ENCODE measurements around the gene HIGD2A. TPM values are rescaled to one million over a fixed set of nuclear protein-coding genes. Genes with fewer than 3 reads are reported as not detected.

HIGD2A gene
- total RNA-seq, 2 experiments from 2014 or later: 86.0 to 87.7 TPM

DNA sequence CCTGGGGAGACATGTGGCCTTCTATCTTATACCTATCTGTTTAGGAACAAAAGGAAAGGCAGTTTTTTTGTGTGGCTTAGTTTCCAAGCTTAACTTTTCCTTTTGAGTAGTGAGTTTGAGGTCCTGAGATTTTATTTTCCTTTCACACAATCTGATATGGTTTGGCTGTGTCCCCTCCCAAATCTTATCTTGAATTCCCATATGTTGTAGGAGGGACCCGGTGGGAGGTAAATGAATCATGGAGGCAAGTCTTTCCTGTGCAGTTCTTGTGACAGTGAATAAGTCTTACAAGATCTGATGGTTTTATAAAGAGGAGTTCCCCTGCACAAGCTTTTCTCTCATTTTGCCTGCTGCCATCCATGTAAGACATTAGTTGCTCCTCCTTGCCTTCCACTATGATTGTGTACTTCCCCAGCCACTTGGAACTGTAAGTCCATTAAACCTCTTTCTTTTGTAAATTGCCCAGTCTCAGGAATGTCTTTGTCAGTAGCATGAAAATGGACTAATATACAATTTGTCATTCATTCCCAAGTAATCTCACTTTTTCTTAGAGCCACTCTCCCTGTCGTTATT lies 32.5 kb downstream of the HIGD2A start:
- H3K27me3 Mint-ChIP-seq: peaks cover 23% of the 10 kb centered on the region
- H3K4me3 Mint-ChIP-seq: no peak overlapping the region
- H3K36me3 Mint-ChIP-seq: peaks cover 2% of the 10 kb centered on the region
- no peaks in the 10 kb centered on the region for H3K9me3 Mint-ChIP-seq (ENCODE audit: low read depth)
- H3K4me1 Mint-ChIP-seq: peaks cover 8% of the 10 kb centered on the region
- H3K27ac Mint-ChIP-seq: no peak overlapping the region
- CTCF ChIA-PET: interaction anchor here (1.0 to 1.4 kb wide), 2 partner anchors 17 to 152 kb away, joined by 5 to 6 read pairs; no protein-coding TSS in a partner anchor
- DNase-seq (no peak), ATAC-seq (no peak)

DNA sequence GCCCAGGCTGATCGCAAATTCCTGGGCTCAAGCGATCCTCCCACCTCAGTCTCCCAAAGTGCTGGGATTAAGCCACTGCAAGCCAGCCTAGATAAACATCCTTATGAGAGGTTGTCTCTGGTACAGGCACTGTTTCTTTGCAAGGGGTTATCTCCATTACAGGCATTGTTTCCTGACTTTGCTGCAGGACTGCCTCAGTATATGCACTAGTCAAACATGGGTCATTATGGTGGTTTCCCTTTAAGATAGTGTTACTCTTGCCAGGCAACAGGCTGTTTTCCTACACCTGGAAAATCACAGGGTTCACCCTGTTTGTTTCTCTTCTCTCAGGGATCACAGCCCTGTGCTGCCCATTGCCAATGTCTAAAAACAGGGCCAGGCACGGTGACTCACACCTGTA lies 35.6 kb downstream of the HIGD2A start:
- CTCF ChIA-PET: interaction anchor here (1.5 kb wide), 1 partner anchor 23 kb away, joined by 6 read pairs; no protein-coding TSS in a partner anchor
- Mint-ChIP-seq H3K4me1 (no peaks in the 10 kb centered on the region), H3K36me3 (peaks cover 3% of the 10 kb centered on the region), H3K9me3 (ENCODE audit: low read depth) (no peaks in the 10 kb centered on the region), H3K27ac (no peak overlapping the region), H3K4me3 (no peak overlapping the region), H3K27me3 (peaks cover 22% of the 10 kb centered on the region)
- DNase-seq: no peak
- ATAC-seq: no peak

DNA sequence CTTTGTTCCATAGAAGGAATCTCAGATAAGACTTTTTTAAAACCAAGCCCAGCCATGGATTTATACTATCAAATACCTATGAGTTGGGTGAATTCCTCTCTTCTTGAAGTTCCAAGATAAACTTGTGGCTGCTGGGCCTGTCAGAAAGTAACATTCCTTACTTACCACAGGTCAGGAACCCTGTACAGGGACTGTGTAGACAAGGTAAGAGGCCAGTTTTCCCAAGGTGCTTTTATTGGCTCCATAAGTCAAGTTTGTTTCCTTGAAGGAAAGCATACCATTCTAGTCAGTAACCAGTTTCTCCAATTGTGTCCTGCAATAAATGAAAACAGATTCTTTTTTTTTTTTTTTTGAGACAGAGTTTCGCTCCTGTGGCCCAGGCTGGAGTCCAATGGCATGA lies 36.6 kb downstream of the HIGD2A start:
- peaks cover 3% of the 10 kb centered on the region for H3K36me3 Mint-ChIP-seq
- H3K4me3 Mint-ChIP-seq: no peak overlapping the region
- no peak for DNase-seq
- CTCF ChIA-PET: no interaction called here
- no peak for ATAC-seq
- no peak overlapping the region for H3K27ac Mint-ChIP-seq
- H3K27me3 Mint-ChIP-seq: peaks cover 21% of the 10 kb centered on the region
- H3K4me1 Mint-ChIP-seq: no peaks in the 10 kb centered on the region
- H3K9me3 Mint-ChIP-seq (ENCODE audit: low read depth): no peaks in the 10 kb centered on the region

DNA sequence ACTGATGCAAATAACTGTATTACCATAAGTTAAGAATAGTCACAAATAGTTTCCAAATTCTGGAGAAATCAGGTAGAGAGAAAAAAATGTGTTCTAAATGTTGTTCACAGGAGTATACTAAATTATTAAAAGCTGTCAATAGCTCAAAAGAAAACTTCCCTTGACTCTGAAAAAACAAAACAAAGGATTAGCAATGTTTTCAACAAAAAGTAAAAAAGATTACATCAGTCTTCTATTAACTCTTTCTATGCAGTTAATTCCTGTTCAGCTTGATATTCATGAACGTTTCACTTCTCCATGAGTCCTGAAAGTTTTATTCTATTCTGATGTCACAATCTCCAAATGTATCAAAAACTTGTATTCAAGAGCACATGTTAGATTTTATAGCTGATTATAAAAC lies 37.2 kb downstream of the HIGD2A start:
- Mint-ChIP-seq H3K27me3 (peaks cover 16% of the 10 kb centered on the region), H3K4me1 (peaks cover 6% of the 10 kb centered on the region), H3K4me3 (no peak overlapping the region), H3K36me3 (peaks cover 3% of the 10 kb centered on the region), H3K27ac (no peak overlapping the region), H3K9me3 (ENCODE audit: low read depth) (no peaks in the 10 kb centered on the region)
- CTCF ChIA-PET: interaction anchor here (1.7 kb wide), 1 partner anchor 9 kb away, joined by 7 read pairs; the partner anchor contains the start of gene CLTB
- DNase-seq: no peak
- ATAC-seq: no peak

DNA sequence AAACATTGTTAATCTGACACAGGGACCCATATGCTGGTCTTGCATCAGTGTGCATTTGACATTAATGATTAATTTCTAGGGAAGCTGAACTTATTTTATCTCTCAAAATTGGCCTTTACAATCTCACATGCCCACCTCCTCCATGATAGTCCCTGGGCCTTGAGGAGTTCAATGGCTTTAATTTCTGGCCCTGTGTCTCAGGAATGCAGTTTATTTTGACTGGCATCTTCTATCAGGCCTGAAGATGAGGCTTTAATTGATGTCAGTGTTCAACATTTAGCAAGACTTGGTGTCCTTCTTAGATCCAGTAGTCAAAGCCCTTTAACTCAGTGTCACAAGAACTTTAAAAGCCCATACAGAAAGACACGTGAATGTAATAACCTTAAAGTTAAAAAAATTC lies 38.3 kb downstream of the HIGD2A start:
- Mint-ChIP-seq H3K4me3 (no peak overlapping the region), H3K27me3 (peaks cover 8% of the 10 kb centered on the region), H3K4me1 (peaks cover 6% of the 10 kb centered on the region), H3K9me3 (ENCODE audit: low read depth) (no peaks in the 10 kb centered on the region), H3K36me3 (peaks cover 3% of the 10 kb centered on the region), H3K27ac (no peak overlapping the region)
- ATAC-seq (no peak), DNase-seq (no peak)
- CTCF ChIA-PET: interaction anchor here (1.2 to 1.7 kb wide), 2 partner anchors 10 to 21 kb away, joined by 4 to 7 read pairs; partner anchors contain the start of genes CLTB and FAF2

DNA sequence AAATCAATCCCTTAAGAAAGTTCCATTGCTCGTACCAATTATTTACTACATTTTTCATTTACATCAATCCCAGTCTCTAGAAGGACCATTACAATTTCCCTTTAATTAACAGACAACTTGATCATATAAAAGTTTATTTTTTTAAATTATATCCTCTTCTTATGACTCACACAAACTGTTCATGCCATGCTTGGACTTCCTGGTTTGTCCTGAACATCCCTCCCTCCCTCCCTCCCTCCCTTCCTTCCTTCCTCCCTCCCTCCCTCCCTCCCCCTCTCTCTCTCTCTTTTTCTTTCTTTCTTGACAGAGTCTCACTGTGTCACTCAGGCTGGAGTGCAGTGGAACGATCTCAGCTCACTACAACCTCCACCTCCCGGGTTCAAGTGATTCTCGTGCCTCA lies 39.4 kb downstream of the HIGD2A start:
- CTCF ChIA-PET: interaction anchor here (1.3 kb wide), 1 partner anchor 115 kb away, joined by 4 read pairs; no protein-coding TSS in a partner anchor

DNA sequence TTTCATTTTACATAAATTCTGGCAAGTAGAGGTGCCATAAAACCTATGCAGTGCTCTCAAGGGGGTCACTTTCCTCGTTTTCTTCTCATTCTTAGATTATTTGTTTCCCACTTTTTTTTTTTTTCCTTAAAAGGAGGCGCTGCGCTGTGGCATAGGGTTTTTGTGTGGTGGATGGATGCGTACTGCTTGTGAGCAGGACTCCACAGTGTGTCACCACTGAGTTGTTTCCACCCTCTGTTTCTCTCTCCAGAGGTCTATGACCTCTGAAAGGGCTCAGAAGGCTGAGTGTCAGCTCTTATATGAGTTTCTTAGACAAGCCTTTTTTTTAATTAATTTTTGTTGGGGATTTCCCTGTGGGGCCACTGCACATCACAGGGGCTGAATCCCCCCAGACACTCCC lies 41.4 kb downstream of the HIGD2A start:
- Mint-ChIP-seq H3K4me3 (no peak overlapping the region), H3K4me1 (peaks cover 6% of the 10 kb centered on the region), H3K27me3 (peaks cover 2% of the 10 kb centered on the region), H3K27ac (peak overlapping the region; percentile 54), H3K9me3 (ENCODE audit: low read depth) (no peaks in the 10 kb centered on the region), H3K36me3 (peaks cover 3% of the 10 kb centered on the region)
- CTCF ChIA-PET: interaction anchor here (1.2 to 2.7 kb wide), 4 partner anchors 9 to 41 kb away, joined by 3 to 15 read pairs (median 4); partner anchors contain the start of genes CLTB and FAF2
- DNase-seq (no peak), ATAC-seq (peak; percentile 30)

More for the DNA sequence above, 39.4 kb downstream of the HIGD2A start:
- no peak for ATAC-seq
- H3K27me3 Mint-ChIP-seq: peaks cover 2% of the 10 kb centered on the region
- H3K9me3 Mint-ChIP-seq (ENCODE audit: low read depth): no peaks in the 10 kb centered on the region
- H3K36me3 Mint-ChIP-seq: peaks cover 3% of the 10 kb centered on the region
- H3K27ac Mint-ChIP-seq: no peak overlapping the region
- H3K4me3 Mint-ChIP-seq: no peak overlapping the region
- DNase-seq: no peak
- peaks cover 6% of the 10 kb centered on the region for H3K4me1 Mint-ChIP-seq

DNA sequence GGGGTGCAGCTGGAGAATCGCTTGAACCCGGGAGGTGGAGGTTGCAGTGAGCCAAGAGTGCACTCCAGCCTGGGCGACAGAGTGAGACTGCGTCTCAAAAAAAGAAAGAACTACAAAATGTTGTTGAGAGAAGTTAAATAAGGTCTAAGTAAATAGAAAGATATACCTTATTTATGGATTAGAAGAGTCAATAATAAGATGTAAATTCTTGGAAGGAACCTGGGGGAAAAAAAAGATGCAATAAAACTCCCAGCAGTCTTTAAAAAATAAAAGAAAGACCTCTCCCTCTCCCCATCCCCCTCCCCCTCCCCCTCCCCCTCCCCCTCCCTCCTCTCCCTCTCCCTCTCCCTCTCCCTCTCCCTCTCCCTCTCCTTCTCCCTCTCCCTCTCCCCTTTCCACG lies 44.2 kb downstream of the HIGD2A start:
- ATAC-seq (no peak), DNase-seq (no peak)
- Mint-ChIP-seq H3K4me3 (no peak overlapping the region), H3K36me3 (peaks cover 1% of the 10 kb centered on the region), H3K27me3 (peaks cover 5% of the 10 kb centered on the region), H3K27ac (no peak overlapping the region), H3K9me3 (ENCODE audit: low read depth) (no peaks in the 10 kb centered on the region), H3K4me1 (peaks cover 16% of the 10 kb centered on the region)
- CTCF ChIA-PET: interaction anchor here (2.7 kb wide), 1 partner anchor 15 kb away, joined by 15 read pairs; the partner anchor contains the start of gene FAF2

DNA sequence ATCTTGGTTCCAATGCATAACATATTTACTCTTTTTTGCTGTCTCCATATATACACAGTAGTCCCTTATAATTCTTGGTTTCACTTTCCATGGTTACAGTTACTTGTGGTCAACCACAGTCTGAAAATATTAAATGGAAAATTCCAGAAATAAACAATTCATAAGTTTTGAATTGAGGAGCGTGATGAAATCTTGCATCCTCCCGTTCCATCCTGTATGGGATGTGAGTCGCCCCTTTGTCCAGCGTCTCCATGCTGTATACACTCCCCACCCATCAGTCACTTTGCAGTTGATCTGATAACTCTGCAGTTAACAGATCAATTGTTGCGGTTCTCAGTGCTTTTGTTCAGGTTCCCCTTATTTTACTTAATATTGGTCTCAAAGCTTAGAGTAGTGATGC lies 48.1 kb downstream of the HIGD2A start:
- Mint-ChIP-seq H3K4me1 (peaks cover 11% of the 10 kb centered on the region), H3K4me3 (peak overlapping the region; percentile 65), H3K9me3 (ENCODE audit: low read depth) (no peaks in the 10 kb centered on the region), H3K36me3 (peaks cover 1% of the 10 kb centered on the region), H3K27me3 (peaks cover 5% of the 10 kb centered on the region), H3K27ac (peak overlapping the region; percentile 65)
- DNase-seq: no peak
- peak; percentile 79 for ATAC-seq
- CTCF ChIA-PET: interaction anchor here (0.6 to 1.5 kb wide), 4 partner anchors 11 to 32 kb away, joined by 3 to 7 read pairs (median 4); partner anchors contain the start of gene CLTB

DNA sequence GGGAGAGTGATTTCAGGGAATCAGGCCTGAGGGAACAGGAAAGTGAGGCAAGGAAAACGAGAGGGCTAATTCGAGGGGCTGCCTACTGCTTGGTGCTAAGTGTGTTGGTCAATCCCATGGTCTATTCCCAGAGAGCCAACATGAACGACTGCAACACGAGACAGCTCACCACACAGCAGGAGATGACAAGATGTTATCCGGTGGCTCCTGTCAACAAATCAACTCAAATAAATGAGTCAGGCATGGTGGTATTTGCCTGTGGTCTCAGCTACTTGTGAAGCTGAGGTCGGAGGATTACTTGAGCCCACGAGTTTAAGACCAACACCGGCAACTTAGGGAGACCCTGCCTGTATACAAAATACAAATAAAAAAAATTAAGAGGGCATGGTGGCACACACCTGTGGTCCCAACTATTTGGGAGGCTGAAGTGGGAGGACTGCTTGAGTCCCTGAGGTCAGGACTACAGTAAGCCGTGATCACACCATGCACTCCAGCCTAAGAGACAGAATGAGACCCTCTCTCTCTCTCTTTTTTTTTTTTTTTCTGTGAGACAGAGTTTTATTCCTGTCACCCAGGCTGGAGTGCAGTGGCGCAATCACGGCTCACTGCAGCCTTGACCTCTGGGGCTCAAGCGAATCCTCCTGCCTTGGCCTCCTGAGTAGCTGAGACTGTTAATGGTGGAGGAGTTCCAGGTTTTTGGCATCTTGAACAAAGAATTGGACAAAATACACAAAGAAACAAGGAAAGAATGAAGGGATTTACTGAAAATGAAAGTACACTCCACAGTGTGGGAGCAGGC lies 50.6 kb downstream of the HIGD2A start:
- H3K36me3 Mint-ChIP-seq: peaks cover 1% of the 10 kb centered on the region
- peaks cover 11% of the 10 kb centered on the region for H3K27me3 Mint-ChIP-seq
- no peak overlapping the region for H3K4me3 Mint-ChIP-seq
- H3K27ac Mint-ChIP-seq: no peak overlapping the region
- CTCF ChIA-PET: interaction anchor here (0.9 to 2.1 kb wide), 3 partner anchors 9 to 18 kb away, joined by 4 to 8 read pairs (median 5); partner anchors contain the start of gene FAF2
- DNase-seq (no peak), ATAC-seq (no peak)
- no peaks in the 10 kb centered on the region for H3K9me3 Mint-ChIP-seq (ENCODE audit: low read depth)
- peaks cover 11% of the 10 kb centered on the region for H3K4me1 Mint-ChIP-seq

Small RNA genes within 50 kb of the gene (microRNA-seq; reads per million reads assigned to microRNA genes)
- gene MIR1271: 6.8 reads per million, percentile 20 among the genes with 10 or more reads in this experiment

Other genes with a start within 250 kb of the HIGD2A start
- gene SIMC1, start 150.3 kb upstream of the HIGD2A start, total RNA-seq: 10 to 100 TPM; 24.6 to 36.9 TPM
- 10 to 100 TPM; 50.0 to 53.1 TPM for gene KIAA1191, start 27.0 kb upstream of the HIGD2A start, total RNA-seq
- gene ARL10, start 23.3 kb upstream of the HIGD2A start, total RNA-seq: 1 to 10 TPM; 6.3 to 9.0 TPM
- gene NOP16, start 153 bp upstream of the HIGD2A start, total RNA-seq: 10 to 100 TPM; 44.8 to 68.3 TPM
- gene CLTB, start 27.8 kb downstream of the HIGD2A start, total RNA-seq: 10 to 100 TPM; 56.7 to 61.8 TPM
- 10 to 100 TPM; 29.9 to 38.7 TPM for gene FAF2, start 59.6 kb downstream of the HIGD2A start, total RNA-seq
- 100 to 1,000 TPM in 1 of 2 experiments, 10 to 100 TPM in 1; 96.5 to 111 TPM for gene RNF44, start 148.7 kb downstream of the HIGD2A start, total RNA-seq
- gene CDHR2, start 160.6 kb downstream of the HIGD2A start, total RNA-seq: 1 to 10 TPM in 1 of 2 experiments, under 1 TPM in 1; 0.56 to 1.6 TPM
- gene GPRIN1, start 221.4 kb downstream of the HIGD2A start, total RNA-seq: 1 to 10 TPM; 2.5 to 3.4 TPM
- gene SNCB, start 241.8 kb downstream of the HIGD2A start, total RNA-seq: not detected
- gene EIF4E1B, start 241.9 kb downstream of the HIGD2A start, total RNA-seq: not detected